ENCODE data around the gene DHRSX. TPM values are rescaled to one million over a fixed set of nuclear protein-coding genes. Genes with fewer than 3 reads are reported as not detected.
"Not testable (repeated sequence)": the region's sequence is repeated elsewhere in the genome, so short reads cannot be mapped to it uniquely, and the experiment has no call there.

Gene DHRSX
- total RNA-seq, 1 donor from 2014 or later, result 19.0 TPM

GRCh38 chrX:2242326-2242725 is 258.4 kb downstream of the DHRSX start:
- H3K36me3 ChIP-seq (ENCODE audit: control insufficient read depth, insufficient read depth, low read length), result peaks cover 2% of the 10 kb centered on the region
- DNase-seq (ENCODE audit: low read depth), result no peak
- no peaks in the 10 kb centered on the region for H3K27me3 ChIP-seq (ENCODE audit: control insufficient read depth, insufficient read depth, low read length)
- FAIRE-seq, result no peak
- no peak overlapping the region for H3K4me3 ChIP-seq (ENCODE audit: low read depth, low read length)
- TF ChIP-seq, protein P1, sequence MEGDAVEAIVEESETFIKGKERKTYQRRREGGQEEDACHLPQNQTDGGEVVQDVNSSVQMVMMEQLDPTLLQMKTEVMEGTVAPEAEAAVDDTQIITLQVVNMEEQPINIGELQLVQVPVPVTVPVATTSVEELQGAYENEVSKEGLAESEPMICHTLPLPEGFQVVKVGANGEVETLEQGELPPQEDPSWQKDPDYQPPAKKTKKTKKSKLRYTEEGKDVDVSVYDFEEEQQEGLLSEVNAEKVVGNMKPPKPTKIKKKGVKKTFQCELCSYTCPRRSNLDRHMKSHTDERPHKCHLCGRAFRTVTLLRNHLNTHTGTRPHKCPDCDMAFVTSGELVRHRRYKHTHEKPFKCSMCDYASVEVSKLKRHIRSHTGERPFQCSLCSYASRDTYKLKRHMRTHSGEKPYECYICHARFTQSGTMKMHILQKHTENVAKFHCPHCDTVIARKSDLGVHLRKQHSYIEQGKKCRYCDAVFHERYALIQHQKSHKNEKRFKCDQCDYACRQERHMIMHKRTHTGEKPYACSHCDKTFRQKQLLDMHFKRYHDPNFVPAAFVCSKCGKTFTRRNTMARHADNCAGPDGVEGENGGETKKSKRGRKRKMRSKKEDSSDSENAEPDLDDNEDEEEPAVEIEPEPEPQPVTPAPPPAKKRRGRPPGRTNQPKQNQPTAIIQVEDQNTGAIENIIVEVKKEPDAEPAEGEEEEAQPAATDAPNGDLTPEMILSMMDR (IDR thresholded peaks at IDR 0.05; ENCODE audit: insufficient read depth, low read length, severe bottlenecking), result no peak

DNA sequence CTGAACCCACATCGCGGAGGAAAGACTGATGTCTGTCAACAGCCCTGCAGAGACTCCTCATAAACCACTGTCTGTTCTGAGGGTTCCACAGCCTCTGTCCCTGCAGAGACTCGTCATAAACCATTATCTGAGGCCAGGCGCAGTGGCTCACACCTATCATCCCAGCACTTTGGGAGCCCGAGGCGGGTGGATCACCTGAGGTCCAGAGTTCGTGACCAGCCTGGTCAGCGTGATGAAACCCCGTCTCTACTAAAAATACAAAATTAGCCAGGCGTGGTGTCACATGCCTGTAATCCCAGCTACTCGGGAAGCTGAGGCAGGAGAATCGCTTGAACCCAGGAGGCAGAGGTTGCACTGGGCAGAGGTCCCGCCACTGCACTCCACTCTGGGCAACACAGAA is 259.3 kb downstream of the DHRSX start:
- H3K36me3 ChIP-seq (ENCODE audit: control insufficient read depth, insufficient read depth, low read length); H3K27me3 ChIP-seq (ENCODE audit: control insufficient read depth, insufficient read depth, low read length); FAIRE-seq; DNase-seq (ENCODE audit: low read depth); H3K4me3 ChIP-seq (ENCODE audit: low read depth, low read length): not testable (repeated sequence)

GRCh38 chrX:2240761-2241160 is 260.0 kb downstream of the DHRSX start:
- H3K36me3 ChIP-seq (ENCODE audit: control insufficient read depth, insufficient read depth, low read length); H3K4me3 ChIP-seq (ENCODE audit: low read depth, low read length); FAIRE-seq; DNase-seq (ENCODE audit: low read depth); H3K27me3 ChIP-seq (ENCODE audit: control insufficient read depth, insufficient read depth, low read length): not testable (repeated sequence)

DNA sequence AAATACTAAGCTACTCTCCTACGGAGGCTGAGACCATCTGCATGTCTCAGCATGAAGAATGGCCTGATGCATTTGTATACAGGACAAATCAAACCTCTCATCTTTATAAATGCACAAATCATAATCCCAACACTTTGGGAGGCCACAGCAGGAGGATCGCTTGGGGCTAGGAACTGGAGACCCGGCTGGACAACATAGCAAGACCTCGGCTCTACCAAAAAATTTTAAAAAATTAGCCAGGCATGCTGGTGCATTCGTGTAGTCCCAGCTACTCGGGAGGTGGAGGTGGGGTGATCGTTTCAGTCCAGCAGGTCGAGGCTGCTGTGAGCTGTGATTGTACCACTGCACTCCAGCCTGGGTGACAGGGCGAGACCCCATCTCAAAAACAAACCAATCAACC is 262.8 kb downstream of the DHRSX start:
- Histone ChIP-seq H3K4me3 (ENCODE audit: low read depth, low read length) (no peak overlapping the region), H3K27me3 (ENCODE audit: control insufficient read depth, insufficient read depth, low read length) (no peaks in the 10 kb centered on the region), H3K36me3 (ENCODE audit: control insufficient read depth, insufficient read depth, low read length) (peaks cover 1% of the 10 kb centered on the region)
- FAIRE-seq (no peak), DNase-seq (ENCODE audit: low read depth) (no peak)
- TF ChIP-seq, protein P1 (IDR thresholded peaks at IDR 0.05; ENCODE audit: insufficient read depth, low read length, severe bottlenecking), result no peak

DNA sequence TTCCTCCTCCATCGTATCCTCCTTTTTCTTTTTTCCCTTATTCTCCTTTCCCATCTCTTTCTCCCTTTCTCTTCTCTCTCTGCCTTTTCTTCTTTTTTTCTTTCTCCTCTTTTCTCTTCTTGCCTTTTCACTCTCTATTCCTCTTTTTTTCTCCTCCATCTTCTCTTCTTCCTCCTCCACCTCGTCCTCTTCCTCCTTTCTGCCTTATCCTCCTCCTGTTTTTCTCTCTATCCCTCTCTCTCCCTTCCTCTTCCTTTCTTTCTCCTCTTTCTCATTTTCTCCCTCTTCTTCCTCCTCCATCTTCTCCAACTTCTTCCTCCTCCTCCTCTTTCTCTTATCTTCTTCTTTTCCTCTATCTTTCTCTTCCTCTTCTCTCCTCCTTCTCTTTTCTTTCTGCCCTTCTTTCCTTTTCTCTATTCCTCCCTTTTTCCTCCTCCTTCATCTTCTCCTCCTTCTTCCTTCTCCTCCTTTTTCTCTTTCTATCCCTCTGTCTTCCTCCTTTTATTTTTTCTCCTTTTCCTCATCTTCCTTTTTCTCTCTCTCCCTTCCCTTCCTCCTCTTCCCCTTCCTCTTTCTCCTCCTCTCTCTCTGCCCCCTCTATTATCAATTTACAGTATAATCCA is 269.1 kb downstream of the DHRSX start:
- no peak for FAIRE-seq
- TF ChIP-seq, protein P1 (IDR thresholded peaks at IDR 0.05; ENCODE audit: insufficient read depth, low read length, severe bottlenecking), result no peak
- H3K36me3 ChIP-seq (ENCODE audit: control insufficient read depth, insufficient read depth, low read length), result no peaks in the 10 kb centered on the region
- H3K4me3 ChIP-seq (ENCODE audit: low read depth, low read length), result no peak overlapping the region
- H3K27me3 ChIP-seq (ENCODE audit: control insufficient read depth, insufficient read depth, low read length), result no peaks in the 10 kb centered on the region
- DNase-seq (ENCODE audit: low read depth), result no peak

- TF ChIP-seq, protein P1 (IDR thresholded peaks at IDR 0.05; ENCODE audit: insufficient read depth, low read length, severe bottlenecking), result no peak
- FAIRE-seq, result no peak
- no peaks in the 10 kb centered on the region for H3K36me3 ChIP-seq (ENCODE audit: control insufficient read depth, insufficient read depth, low read length)
- no peaks in the 10 kb centered on the region for H3K27me3 ChIP-seq (ENCODE audit: control insufficient read depth, insufficient read depth, low read length)
- DNase-seq (ENCODE audit: low read depth), result no peak
- H3K4me3 ChIP-seq (ENCODE audit: low read depth, low read length), result no peak overlapping the region
Measured at GRCh38 chrX:2230457-2230856, 270.3 kb downstream of the DHRSX start.

DNA sequence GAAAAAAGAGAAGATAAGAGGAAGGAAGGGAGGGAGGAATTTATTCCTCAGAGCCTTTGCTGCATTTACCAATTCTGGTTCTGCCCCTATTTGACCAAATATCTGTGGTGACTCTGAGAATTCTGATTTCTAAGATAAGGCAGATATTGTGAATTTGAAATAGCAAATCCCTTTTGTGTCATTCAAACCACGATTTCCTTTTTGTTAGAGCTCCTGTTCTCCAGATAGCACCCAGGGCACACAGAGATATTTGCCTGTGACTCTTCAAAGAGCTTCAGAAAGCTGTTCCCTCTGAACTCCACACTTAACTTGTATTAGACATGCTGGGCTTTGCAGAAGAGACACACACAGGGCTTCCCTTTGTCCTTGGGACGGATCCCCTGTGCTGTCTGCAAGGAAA is 272.2 kb downstream of the DHRSX start:
- TF ChIP-seq, protein P1 (IDR thresholded peaks at IDR 0.05; ENCODE audit: insufficient read depth, low read length, severe bottlenecking), result no peak
- no peak overlapping the region for H3K4me3 ChIP-seq (ENCODE audit: low read depth, low read length)
- DNase-seq (ENCODE audit: low read depth) (no peak), FAIRE-seq (no peak)
- no peaks in the 10 kb centered on the region for H3K36me3 ChIP-seq (ENCODE audit: control insufficient read depth, insufficient read depth, low read length)
- no peaks in the 10 kb centered on the region for H3K27me3 ChIP-seq (ENCODE audit: control insufficient read depth, insufficient read depth, low read length)
